ENCODE results near the gene SMPX.
"Not testable (repeated sequence)": the region's sequence is repeated elsewhere in the genome, so short reads cannot be mapped to it uniquely, and the experiment has no call there.

SMPX gene

GRCh38 chrX:21781525-21781924 is 23.6 kb upstream of the SMPX start:
- no peak overlapping the region for H2AFZ ChIP-seq (ENCODE audit: low read depth)
- H3K79me2 ChIP-seq (ENCODE audit: insufficient read depth, low read depth) = no peaks in the 10 kb centered on the region
- TF ChIP-seq CTCF (conservative IDR thresholded peaks at IDR 0.05; ENCODE audit: low read depth, low read length) = no peak
- H4K20me1 ChIP-seq (ENCODE audit: insufficient read depth) = no peaks in the 10 kb centered on the region
- peak overlapping the region; percentile 52 for H3K4me2 ChIP-seq
- no peaks in the 10 kb centered on the region for H3K36me3 ChIP-seq (ENCODE audit: insufficient read depth)
- no peak overlapping the region for H3K9ac ChIP-seq
- peaks cover 32% of the 10 kb centered on the region for H3K4me1 ChIP-seq (ENCODE audit: low read depth, poor library complexity, severe bottlenecking)
- H3K4me3 ChIP-seq (IDR thresholded peaks at IDR 0.05; ENCODE audit: insufficient read depth, low read depth, low read length) = no peak overlapping the region
- H3K27ac ChIP-seq = peak overlapping the region; percentile 43
- H3K27me3 ChIP-seq (ENCODE audit: insufficient read depth, low read depth) = no peaks in the 10 kb centered on the region

GRCh38 chrX:21779095-21779494 is 21.2 kb upstream of the SMPX start:
- Histone ChIP-seq H3K4me3 (IDR thresholded peaks at IDR 0.05; ENCODE audit: insufficient read depth, low read depth, low read length) (no peak overlapping the region), H2AFZ (ENCODE audit: low read depth) (no peak overlapping the region), H3K36me3 (ENCODE audit: insufficient read depth) (no peaks in the 10 kb centered on the region), H3K9ac (no peak overlapping the region), H3K4me2 (no peak overlapping the region), H3K27ac (no peak overlapping the region), H3K79me2 (ENCODE audit: insufficient read depth, low read depth) (no peaks in the 10 kb centered on the region), H4K20me1 (ENCODE audit: insufficient read depth) (no peaks in the 10 kb centered on the region), H3K27me3 (ENCODE audit: insufficient read depth, low read depth) (no peaks in the 10 kb centered on the region), H3K4me1 (ENCODE audit: low read depth, poor library complexity, severe bottlenecking) (peaks cover 32% of the 10 kb centered on the region)
- no peak for TF ChIP-seq CTCF (conservative IDR thresholded peaks at IDR 0.05; ENCODE audit: low read depth, low read length)

- no peaks in the 10 kb centered on the region for H3K36me3 ChIP-seq (ENCODE audit: insufficient read depth)
- H4K20me1 ChIP-seq (ENCODE audit: insufficient read depth) = no peaks in the 10 kb centered on the region
- no peak overlapping the region for H3K27ac ChIP-seq
- H3K4me3 ChIP-seq (IDR thresholded peaks at IDR 0.05; ENCODE audit: insufficient read depth, low read depth, low read length) = no peak overlapping the region
- no peak overlapping the region for H2AFZ ChIP-seq (ENCODE audit: low read depth)
- no peak overlapping the region for H3K9ac ChIP-seq
- TF ChIP-seq CTCF (conservative IDR thresholded peaks at IDR 0.05; ENCODE audit: low read depth, low read length) = no peak
- H3K27me3 ChIP-seq (ENCODE audit: insufficient read depth, low read depth) = no peaks in the 10 kb centered on the region
- H3K4me1 ChIP-seq (ENCODE audit: low read depth, poor library complexity, severe bottlenecking) = peaks cover 32% of the 10 kb centered on the region
- H3K4me2 ChIP-seq = no peak overlapping the region
- no peaks in the 10 kb centered on the region for H3K79me2 ChIP-seq (ENCODE audit: insufficient read depth, low read depth)
Observed at GRCh38 chrX:21778236-21778635, 20.3 kb upstream of the SMPX start.

- H2AFZ ChIP-seq (ENCODE audit: low read depth); H3K4me1 ChIP-seq (ENCODE audit: low read depth, poor library complexity, severe bottlenecking); H3K4me3 ChIP-seq (IDR thresholded peaks at IDR 0.05; ENCODE audit: insufficient read depth, low read depth, low read length); H3K79me2 ChIP-seq (ENCODE audit: insufficient read depth, low read depth); H3K9ac ChIP-seq; H3K27me3 ChIP-seq (ENCODE audit: insufficient read depth, low read depth); H4K20me1 ChIP-seq (ENCODE audit: insufficient read depth); H3K36me3 ChIP-seq (ENCODE audit: insufficient read depth); H3K27ac ChIP-seq; H3K4me2 ChIP-seq: not testable (repeated sequence)
Observed at GRCh38 chrX:21775128-21775527, 17.2 kb upstream of the SMPX start.

GRCh38 chrX:21773036-21773435 is 15.1 kb upstream of the SMPX start:
- H3K79me2 ChIP-seq (ENCODE audit: insufficient read depth, low read depth) = not testable (repeated sequence)

More at GRCh38 chrX:21773036-21773435, 15.1 kb upstream of the SMPX start:
- not testable (repeated sequence) for H3K4me3 ChIP-seq (IDR thresholded peaks at IDR 0.05; ENCODE audit: insufficient read depth, low read depth, low read length); H4K20me1 ChIP-seq (ENCODE audit: insufficient read depth); H3K4me2 ChIP-seq; H3K36me3 ChIP-seq (ENCODE audit: insufficient read depth); H3K27me3 ChIP-seq (ENCODE audit: insufficient read depth, low read depth); H2AFZ ChIP-seq (ENCODE audit: low read depth); H3K27ac ChIP-seq; H3K9ac ChIP-seq; H3K4me1 ChIP-seq (ENCODE audit: low read depth, poor library complexity, severe bottlenecking)

All from KMS-11 (cell line).